ENCODE data around the gene NT5E.
"Not testable (repeated sequence)": the region's sequence is repeated elsewhere in the genome, so short reads cannot be mapped to it uniquely, and the experiment has no call there.

NT5E gene

DNA sequence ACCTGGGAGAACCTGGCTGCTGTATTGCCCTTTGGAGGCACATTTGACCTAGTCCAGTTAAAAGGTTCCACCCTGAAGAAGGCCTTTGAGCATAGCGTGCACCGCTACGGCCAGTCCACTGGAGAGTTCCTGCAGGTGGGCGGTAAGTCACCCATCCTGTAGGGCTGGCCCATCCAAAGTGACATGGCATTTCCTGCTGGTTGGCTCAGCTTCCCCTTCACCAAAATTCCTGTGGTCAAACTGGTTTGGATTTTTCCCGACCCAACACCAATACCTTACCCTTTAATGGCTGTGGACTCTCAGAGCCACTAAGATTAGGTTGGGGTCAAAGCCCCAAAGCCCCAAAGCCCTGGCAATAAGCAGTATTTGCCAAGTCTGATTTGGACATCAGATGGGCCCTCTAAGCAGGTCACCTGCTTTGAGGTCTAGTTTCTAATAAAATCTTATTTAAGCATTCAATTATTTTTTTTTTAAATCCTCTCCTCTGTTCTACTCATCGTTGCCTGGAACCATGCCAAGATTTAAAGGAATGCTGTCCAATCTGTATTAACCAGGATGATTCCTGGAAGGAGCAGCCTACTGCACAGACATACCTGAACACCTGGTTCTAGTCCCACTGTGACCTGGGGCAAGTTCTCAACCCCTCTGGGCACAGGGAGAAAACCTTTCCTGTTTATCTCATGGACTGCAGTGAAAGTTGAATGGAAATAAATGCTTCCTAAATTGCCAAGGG is 40.8 kb downstream of the NT5E start:
- DNase-seq: no peak

- no peak for DNase-seq
Observed at GRCh38 chr6:85493389-85493788, 43.5 kb downstream of the NT5E start.

- DNase-seq: no peak
Observed at GRCh38 chr6:85494547-85495536, 45.0 kb downstream of the NT5E start.

DNA sequence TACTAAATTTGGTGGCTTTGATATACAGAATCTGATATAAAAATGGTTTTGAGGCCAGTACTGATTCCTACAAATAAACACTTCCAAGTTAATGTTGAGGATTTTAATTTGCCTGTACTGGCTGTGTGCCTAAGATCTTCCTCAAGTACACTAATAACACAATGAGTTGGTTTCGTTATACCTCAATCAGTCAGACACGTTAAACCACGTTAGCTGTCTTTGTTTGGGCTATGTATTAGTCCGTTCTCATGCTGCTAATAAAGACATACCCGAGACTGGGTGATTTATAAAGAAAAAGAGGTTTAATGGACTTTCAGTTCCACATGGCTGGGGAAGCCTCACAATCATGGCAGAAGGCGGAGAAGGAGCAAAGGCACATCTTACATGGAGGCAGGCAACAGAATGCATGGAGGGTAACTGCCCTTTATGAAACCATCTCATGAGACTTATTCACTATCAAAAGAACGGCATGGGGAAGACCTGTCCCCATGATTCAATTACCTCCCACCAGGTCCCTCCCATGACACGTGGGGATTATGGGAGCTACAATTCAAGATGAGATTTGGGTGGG is 46.2 kb downstream of the NT5E start:
- no peak for DNase-seq

DNA sequence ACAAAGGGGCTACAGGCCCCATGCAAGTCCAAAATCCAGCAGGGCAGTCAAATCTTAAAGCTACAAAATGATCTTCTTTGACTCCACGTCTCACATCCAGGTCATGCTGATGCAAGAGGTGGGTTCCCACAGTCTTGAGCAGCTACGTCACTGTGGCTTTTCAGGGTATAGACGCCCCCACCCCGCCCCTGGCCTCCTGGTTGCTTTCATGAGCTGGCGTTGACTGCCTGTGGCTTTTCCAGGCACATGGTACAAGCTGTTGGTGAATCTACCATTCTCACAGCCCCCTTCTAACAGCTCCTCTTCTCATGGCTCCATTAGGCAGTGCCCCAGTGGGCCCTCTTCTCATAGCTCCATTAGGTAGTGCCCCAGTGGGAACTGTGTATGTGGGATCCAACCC is 47.0 kb downstream of the NT5E start:
- DNase-seq: no peak

DNA sequence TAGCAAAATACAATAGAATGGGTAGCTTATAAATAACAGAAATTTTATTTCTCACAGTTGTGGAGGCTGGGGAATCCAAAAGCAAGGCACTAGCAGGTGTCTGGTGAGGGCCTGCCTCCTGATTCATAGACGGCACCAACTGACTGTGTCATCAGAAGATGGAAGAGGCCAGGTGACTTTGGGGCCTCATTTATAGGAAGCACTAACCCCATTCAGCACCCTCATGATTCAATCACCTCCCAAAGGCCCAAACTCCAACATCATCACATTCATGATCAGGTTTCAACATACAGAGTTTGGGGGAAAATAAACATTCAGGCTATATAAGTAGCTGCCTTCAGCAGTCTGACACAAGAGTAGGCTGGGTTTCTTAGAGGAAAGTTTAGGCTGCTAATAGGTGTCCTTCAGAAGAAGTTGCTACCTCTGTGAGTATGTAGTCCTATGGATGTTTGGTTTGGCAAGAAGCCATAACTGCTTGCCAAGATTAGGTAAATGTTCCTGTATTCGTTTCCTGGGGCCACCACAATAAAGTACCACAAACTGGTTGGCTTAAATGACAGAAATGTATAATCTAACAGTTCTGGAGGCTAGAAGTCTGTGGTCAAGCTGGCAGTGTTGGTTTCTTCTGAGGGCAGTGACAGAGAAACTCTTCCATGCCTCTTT is 48.8 kb downstream of the NT5E start:
- no peak for DNase-seq

DNA sequence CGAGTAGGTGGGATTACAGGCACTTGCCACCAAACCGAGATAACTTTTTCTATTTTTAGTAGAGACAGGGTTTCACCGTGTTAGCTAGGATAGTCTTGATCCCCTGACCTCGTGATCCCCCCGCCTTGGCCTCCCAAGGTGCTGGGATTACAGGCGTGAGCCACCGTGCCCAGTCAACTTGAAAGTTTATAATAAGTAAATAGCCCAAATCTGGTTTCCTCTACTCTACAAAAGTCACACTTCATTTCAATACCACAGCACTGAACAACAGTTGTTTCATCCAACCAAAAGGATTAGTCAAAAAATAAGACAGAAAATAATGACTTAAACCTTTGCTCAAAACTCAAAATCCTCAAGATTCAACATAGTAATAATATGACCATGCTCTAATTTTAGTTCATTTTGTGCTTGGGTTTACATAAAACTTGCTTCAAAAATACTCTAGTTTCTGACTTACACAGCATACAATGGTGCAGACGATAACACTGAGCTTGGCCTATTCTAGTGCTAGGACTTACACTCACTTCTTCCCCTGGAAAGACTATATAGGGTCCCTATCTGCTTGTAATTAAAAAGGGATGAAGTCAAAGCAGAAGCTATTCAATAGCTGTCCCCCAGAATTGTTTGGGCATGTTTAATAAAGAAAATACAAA is 56.7 kb downstream of the NT5E start:
- no peak for DNase-seq

DNA sequence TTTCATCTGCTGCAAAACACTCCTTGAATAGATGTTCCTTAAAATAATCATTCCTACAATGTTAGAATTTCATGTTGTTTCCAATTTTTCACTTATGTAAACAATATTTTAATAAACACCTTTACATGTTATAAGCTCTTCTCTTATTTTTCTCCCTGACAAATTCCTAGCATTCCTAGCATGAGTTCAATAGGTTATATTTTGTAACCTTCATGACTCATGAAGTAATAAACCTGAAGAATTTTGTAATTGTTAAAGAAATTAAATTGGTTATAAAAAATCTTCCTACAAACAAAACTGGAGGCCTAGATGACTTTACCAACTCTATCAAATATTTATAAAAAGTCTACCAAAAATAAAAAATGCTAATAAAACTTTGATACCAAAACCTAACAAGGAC is 66.3 kb downstream of the NT5E start:
- DNase-seq: no peak

- DNase-seq: not testable (repeated sequence)
Observed at GRCh38 chr6:85524281-85524680, 74.4 kb downstream of the NT5E start.

DNA sequence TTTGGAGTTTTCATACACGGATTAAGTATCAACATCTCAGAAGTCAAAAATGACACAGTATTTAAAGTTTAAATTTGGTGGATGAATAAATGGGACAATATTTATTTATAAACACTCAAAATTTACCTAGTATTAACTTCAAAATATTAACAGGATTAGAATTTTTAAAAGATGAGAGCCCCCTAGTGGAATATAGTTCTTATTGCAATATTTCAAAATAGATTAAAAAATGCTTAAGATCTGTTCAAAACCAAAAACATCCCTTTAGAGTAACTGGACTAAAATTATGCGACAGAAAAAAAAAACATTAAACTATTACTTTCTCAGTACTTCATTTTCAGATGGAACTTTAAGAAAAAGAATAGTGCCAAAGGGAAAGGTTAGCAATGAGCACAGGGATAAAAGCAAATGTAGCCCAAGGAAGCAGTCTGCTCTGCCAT is 87.2 kb downstream of the NT5E start:
- no peak for DNase-seq

DNA sequence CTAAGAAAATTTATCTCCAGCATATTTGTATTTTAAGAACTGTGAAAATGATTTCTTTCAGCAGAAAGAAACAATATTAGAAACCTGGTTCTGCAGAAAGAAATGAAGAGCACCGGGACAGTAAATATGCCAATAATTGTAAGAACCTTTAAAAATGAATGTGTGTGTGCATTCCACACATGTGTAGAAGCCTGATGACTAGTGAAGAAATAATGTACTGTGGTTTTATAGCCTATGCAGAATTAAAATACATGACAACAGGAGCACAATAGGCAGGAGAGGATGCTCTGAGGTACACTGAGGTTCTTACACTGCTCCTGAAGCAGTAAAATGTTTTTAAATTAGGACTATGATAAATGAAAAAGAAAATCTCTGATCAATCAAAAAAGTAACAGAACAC is 94.9 kb downstream of the NT5E start:
- DNase-seq: no peak
